Smooth muscle cell (in vitro differentiated cells): Measurements from ENCODE around the gene TM9SF4. TPM values are rescaled to one million over a fixed set of nuclear protein-coding genes. Genes with fewer than 3 reads are reported as not detected.

Source experiments
- DNase-seq: peaks from one replicate; lab custom pipeline; 2025; ENCODE audit not compliant: unreplicated experiment; lab: John Stamatoyannopoulos, UW
- H2AFZ ChIP-seq: fragments of 200-600 bp; sonication (generic); 2 replicates; pipeline ENCODE4 v1.6.0; 2016; ENCODE audit warnings: antibody characterized with exemption, low read depth, mild to moderate bottlenecking
- H3F3A ChIP-seq: fragments of 200-600 bp; sonication (generic); 2 replicates; pipeline ENCODE4 v1.6.0; 2017; ENCODE audit warnings: antibody characterized with exemption, low read depth
- H3K27ac ChIP-seq: fragments of 200-600 bp; sonication (generic); 2 replicates; pipeline ENCODE4 v1.5.1; 2016; ENCODE audit warnings: low read depth, mild to moderate bottlenecking
- H3K27me3 ChIP-seq: fragments of 200-600 bp; sonication (generic); 2 replicates; pipeline ENCODE4 v1.6.1; 2016; ENCODE audit warnings: low read depth, mild to moderate bottlenecking
- H3K36me3 ChIP-seq: fragments of 200-600 bp; sonication (generic); 2 replicates; pipeline ENCODE4 v1.5.1; 2016; ENCODE audit warnings: low read depth
- H3K4me1 ChIP-seq: fragments of 200-600 bp; sonication (generic); 2 replicates; pipeline ENCODE4 v1.5.1; 2016; ENCODE audit warnings: low read depth
- H3K4me2 ChIP-seq: fragments of 200-600 bp; sonication (generic); 2 replicates; pipeline ENCODE4 v1.6.0; 2016; ENCODE audit warnings: mild to moderate bottlenecking
- H3K4me3 ChIP-seq: fragments of 200-600 bp; sonication (generic); 2 replicates; pipeline ENCODE4 v1.5.1; 2016; ENCODE audit warnings: mild to moderate bottlenecking
- H3K79me2 ChIP-seq: fragments of 200-600 bp; sonication (generic); 2 replicates; pipeline ENCODE4 v1.6.0; 2016; ENCODE audit warnings: low read depth, mild to moderate bottlenecking
- H3K9ac ChIP-seq: fragments of 200-600 bp; sonication (generic); 2 replicates; pipeline ENCODE4 v1.6.0; 2016; ENCODE audit warnings: low read depth
- H3K9me3 ChIP-seq: fragments of 200-600 bp; sonication (generic); replicated peaks from 2 replicates; pipeline ENCODE4 v1.5.1; 2016; ENCODE audit warnings: low read depth
- H4K20me1 ChIP-seq: fragments of 200-600 bp; sonication (generic); 2 replicates; pipeline ENCODE4 v1.6.0; 2016; ENCODE audit warnings: low read depth
- CTCF ChIP-seq: fragments of 200-600 bp; sonication (generic); IDR thresholded peaks from 2 replicates; pipeline ENCODE4 v1.5.1; 2017; ENCODE audit warnings: borderline replicate concordance, mild to moderate bottlenecking, antibody characterized with exemption; ENCODE audit not compliant: insufficient read depth, poor library complexity, severe bottlenecking
- WGBS: methylation state at CpG from one replicate; pipeline ENCODE4 v1.1.7; 2016; ENCODE audit warnings: low lambda C conversion rate; 5-methylcytosine and 5-hydroxymethylcytosine counted together
- polyA plus RNA-seq: library from polyadenylated mRNA; unstranded; fragments of >200 nt; fragmentation: Nextera tagmentation; extraction: Ambion mirVana; gene quantifications from 2 replicates; pipeline ENCODE4 v1.2.1, GENCODE V29; 2016
- total RNA-seq: library from RNA; depleted of rRNA; stranded (reverse); fragments of >200 nt; gene quantifications from 2 replicates; pipeline ENCODE4 v1.2.3, GENCODE V29; 2014

The TM9SF4 gene
- 59.2 and 75.8 TPM in 2 replicates for total RNA-seq
- 73.9 and 90.2 TPM in 2 replicates for polyA plus RNA-seq

GRCh38 chr20:32109392-32110172 lies at the start of gene TM9SF4:
TM9SF4 (plus strand) TSS chr20:32109714; CDS start chr20:32109741, 27 bp downstream.
- Histone ChIP-seq H3K4me2 (peak within 1 kb of the TSS; percentile 99), H3K27ac (peak within 1 kb of the TSS; percentile 98), H2AFZ (peak within 1 kb of the TSS; percentile 93), H3K9ac (peak within 1 kb of the TSS; percentile 99), H3K36me3 (no peaks in the 10 kb centered on the region), H3K27me3 (peaks cover 15% of the 10 kb centered on the region), H3F3A (peaks cover under 1% of the 10 kb centered on the region), H3K4me3 (peak within 1 kb of the TSS; percentile 78), H3K79me2 (peaks cover 49% of the 10 kb centered on the region), H3K9me3 (no peaks in the 10 kb centered on the region), H4K20me1 (peaks cover 35% of the 10 kb centered on the region), H3K4me1 (peaks cover 9% of the 10 kb centered on the region)
- WGBS: under 1% methylated on average over 38 of the region's 38 CpGs
- peak; percentile 77 for DNase-seq
- TF ChIP-seq CTCF: no peak

- WGBS: 60% methylated on average over 4 of the region's 4 CpGs
- no peak for DNase-seq
- no peaks in the 10 kb centered on the region for H3K36me3 ChIP-seq
- no peaks in the 10 kb centered on the region for H3K79me2 ChIP-seq
- H3K27me3 ChIP-seq: peaks cover 35% of the 10 kb centered on the region
- no peaks in the 10 kb centered on the region for H3K9me3 ChIP-seq
- H3F3A ChIP-seq: no peaks in the 10 kb centered on the region
- H3K4me3 ChIP-seq: no peak overlapping the region
- TF ChIP-seq CTCF: no peak
- no peak overlapping the region for H3K9ac ChIP-seq
- no peak overlapping the region for H3K27ac ChIP-seq
- no peak overlapping the region for H2AFZ ChIP-seq
- no peaks in the 10 kb centered on the region for H4K20me1 ChIP-seq
- no peaks in the 10 kb centered on the region for H3K4me1 ChIP-seq
- H3K4me2 ChIP-seq: peak overlapping the region; percentile 27
These were observed 46.7 kb upstream of the TM9SF4 start for GRCh38 chr20:32062776-32063170.

GRCh38 chr20:32063695-32064094 lies 45.8 kb upstream of the TM9SF4 start:
- peaks cover 26% of the 10 kb centered on the region for H3K27me3 ChIP-seq
- DNase-seq: no peak
- TF ChIP-seq CTCF: no peak
- H3K4me2 ChIP-seq: no peak overlapping the region
- 50% methylated on average over 4 of the region's 4 CpGs for WGBS
- no peaks in the 10 kb centered on the region for H3K36me3 ChIP-seq
- no peak overlapping the region for H3K27ac ChIP-seq
- H4K20me1 ChIP-seq: no peaks in the 10 kb centered on the region
- H3F3A ChIP-seq: no peaks in the 10 kb centered on the region
- no peak overlapping the region for H3K4me3 ChIP-seq
- H3K79me2 ChIP-seq: no peaks in the 10 kb centered on the region
- no peak overlapping the region for H2AFZ ChIP-seq
- no peaks in the 10 kb centered on the region for H3K9me3 ChIP-seq
- no peak overlapping the region for H3K9ac ChIP-seq
- H3K4me1 ChIP-seq: no peaks in the 10 kb centered on the region

- no peaks in the 10 kb centered on the region for H4K20me1 ChIP-seq
- no peaks in the 10 kb centered on the region for H3K4me1 ChIP-seq
- TF ChIP-seq CTCF: no peak
- no peak overlapping the region for H3K4me3 ChIP-seq
- 75% methylated on average over 7 of the region's 7 CpGs for WGBS
- H3K9me3 ChIP-seq: no peaks in the 10 kb centered on the region
- no peak overlapping the region for H2AFZ ChIP-seq
- peaks cover 17% of the 10 kb centered on the region for H3K27me3 ChIP-seq
- no peaks in the 10 kb centered on the region for H3K36me3 ChIP-seq
- no peak overlapping the region for H3K9ac ChIP-seq
- no peak overlapping the region for H3K4me2 ChIP-seq
- no peak overlapping the region for H3K27ac ChIP-seq
- DNase-seq: no peak
- H3K79me2 ChIP-seq: no peaks in the 10 kb centered on the region
- H3F3A ChIP-seq: no peaks in the 10 kb centered on the region
These were observed 44.8 kb upstream of the TM9SF4 start for GRCh38 chr20:32064667-32065066.
